ENCODE data around the gene MSX1. TPM values are rescaled to one million over a fixed set of nuclear protein-coding genes. Genes with fewer than 3 reads are reported as not detected.
A peak's percentile ranks its signal among the peaks of the same experiment; 100 is the strongest.

MSX1 gene
- total and polyA plus RNA-seq, 2 of the 13 experiments (the other 11 are each of a cell fraction or from before 2014, with no cell fraction given): 12.1 to 14.9 TPM

DNA sequence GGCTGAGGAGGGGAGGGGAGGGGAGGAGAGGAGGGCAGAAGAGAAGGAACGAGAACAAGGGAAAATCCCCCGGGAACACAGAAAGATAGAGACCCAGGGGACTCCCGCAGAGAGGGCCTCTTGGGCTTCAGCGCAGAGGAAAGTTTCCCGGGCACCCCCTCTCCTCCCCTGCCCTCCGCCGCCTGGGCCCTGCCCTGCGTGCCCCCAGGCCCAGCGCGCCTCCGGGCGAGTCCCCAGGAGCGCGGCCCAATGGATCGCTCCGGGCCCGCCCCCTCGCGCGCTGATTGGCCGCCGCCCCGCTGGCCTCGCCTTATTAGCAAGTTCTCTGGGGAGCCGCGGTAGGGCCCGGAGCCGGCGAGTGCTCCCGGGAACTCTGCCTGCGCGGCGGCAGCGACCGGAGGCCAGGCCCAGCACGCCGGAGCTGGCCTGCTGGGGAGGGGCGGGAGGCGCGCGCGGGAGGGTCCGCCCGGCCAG, at the start of gene MSX1 (continued):
- TF ChIP-seq ZNF646 (CRISPR knock-in tag; IDR thresholded peaks at IDR 0.05) (no peak), ZNF276 (CRISPR knock-in tag; IDR thresholded peaks at IDR 0.05; ENCODE audit: low read depth) (no peak), ELF4 (CRISPR knock-in tag; IDR thresholded peaks at IDR 0.05; ENCODE audit: borderline replicate concordance) (no peak), ZNF101 (CRISPR knock-in tag; IDR thresholded peaks at IDR 0.05; ENCODE audit: borderline replicate concordance, low read depth) (no peak), KAT2B (IDR thresholded peaks at IDR 0.05; ENCODE audit: borderline replicate concordance, low read depth, low read length) (no peak), SOX6 (IDR thresholded peaks at IDR 0.05) (no peak), SOX6 (CRISPR knock-in tag; IDR thresholded peaks at IDR 0.05) (no peak), HBP1 (CRISPR knock-in tag; IDR thresholded peaks at IDR 0.05; ENCODE audit: low read depth) (0 out of 2 replicates have a peak, but pooled peaks have one; percentile 46), ZNF816 (CRISPR knock-in tag; IDR thresholded peaks at IDR 0.05; ENCODE audit: borderline replicate concordance) (no peak; the same call in 1 of the 2 replicates), ZNF766 (CRISPR knock-in tag; IDR thresholded peaks at IDR 0.05; ENCODE audit: borderline replicate concordance) (no peak)
- TF ChIP-seq, protein P1, sequence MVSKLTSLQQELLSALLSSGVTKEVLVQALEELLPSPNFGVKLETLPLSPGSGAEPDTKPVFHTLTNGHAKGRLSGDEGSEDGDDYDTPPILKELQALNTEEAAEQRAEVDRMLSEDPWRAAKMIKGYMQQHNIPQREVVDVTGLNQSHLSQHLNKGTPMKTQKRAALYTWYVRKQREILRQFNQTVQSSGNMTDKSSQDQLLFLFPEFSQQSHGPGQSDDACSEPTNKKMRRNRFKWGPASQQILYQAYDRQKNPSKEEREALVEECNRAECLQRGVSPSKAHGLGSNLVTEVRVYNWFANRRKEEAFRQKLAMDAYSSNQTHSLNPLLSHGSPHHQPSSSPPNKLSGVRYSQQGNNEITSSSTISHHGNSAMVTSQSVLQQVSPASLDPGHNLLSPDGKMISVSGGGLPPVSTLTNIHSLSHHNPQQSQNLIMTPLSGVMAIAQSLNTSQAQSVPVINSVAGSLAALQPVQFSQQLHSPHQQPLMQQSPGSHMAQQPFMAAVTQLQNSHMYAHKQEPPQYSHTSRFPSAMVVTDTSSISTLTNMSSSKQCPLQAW (CRISPR knock-in tag; IDR thresholded peaks at IDR 0.05): no peak
- TF ChIP-seq, protein P2, sequence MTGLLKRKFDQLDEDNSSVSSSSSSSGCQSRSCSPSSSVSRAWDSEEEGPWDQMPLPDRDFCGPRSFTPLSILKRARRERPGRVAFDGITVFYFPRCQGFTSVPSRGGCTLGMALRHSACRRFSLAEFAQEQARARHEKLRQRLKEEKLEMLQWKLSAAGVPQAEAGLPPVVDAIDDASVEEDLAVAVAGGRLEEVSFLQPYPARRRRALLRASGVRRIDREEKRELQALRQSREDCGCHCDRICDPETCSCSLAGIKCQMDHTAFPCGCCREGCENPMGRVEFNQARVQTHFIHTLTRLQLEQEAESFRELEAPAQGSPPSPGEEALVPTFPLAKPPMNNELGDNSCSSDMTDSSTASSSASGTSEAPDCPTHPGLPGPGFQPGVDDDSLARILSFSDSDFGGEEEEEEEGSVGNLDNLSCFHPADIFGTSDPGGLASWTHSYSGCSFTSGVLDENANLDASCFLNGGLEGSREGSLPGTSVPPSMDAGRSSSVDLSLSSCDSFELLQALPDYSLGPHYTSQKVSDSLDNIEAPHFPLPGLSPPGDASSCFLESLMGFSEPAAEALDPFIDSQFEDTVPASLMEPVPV (CRISPR knock-in tag; IDR thresholded peaks at IDR 0.05): no peak; the same call in 1 of the 2 replicates
- TF ChIP-seq, protein P3, sequence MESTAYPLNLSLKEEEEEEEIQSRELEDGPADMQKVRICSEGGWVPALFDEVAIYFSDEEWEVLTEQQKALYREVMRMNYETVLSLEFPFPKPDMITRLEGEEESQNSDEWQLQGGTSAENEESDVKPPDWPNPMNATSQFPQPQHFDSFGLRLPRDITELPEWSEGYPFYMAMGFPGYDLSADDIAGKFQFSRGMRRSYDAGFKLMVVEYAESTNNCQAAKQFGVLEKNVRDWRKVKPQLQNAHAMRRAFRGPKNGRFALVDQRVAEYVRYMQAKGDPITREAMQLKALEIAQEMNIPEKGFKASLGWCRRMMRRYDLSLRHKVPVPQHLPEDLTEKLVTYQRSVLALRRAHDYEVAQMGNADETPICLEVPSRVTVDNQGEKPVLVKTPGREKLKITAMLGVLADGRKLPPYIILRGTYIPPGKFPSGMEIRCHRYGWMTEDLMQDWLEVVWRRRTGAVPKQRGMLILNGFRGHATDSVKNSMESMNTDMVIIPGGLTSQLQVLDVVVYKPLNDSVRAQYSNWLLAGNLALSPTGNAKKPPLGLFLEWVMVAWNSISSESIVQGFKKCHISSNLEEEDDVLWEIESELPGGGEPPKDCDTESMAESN (CRISPR knock-in tag; conservative IDR thresholded peaks at IDR 0.05): peak; percentile 65; the same call in 1 of the 2 replicates
